ENCODE measurements around the gene HEYL. TPM values are rescaled to one million over a fixed set of nuclear protein-coding genes. Genes with fewer than 3 reads are reported as not detected.

The HEYL gene
- total and polyA plus RNA-seq, 9 of the 15 experiments (the other 6 are each of a cell fraction or from before 2014, with no cell fraction given) = 0.13 to 0.89 (median 0.25) TPM

- TF ChIP-seq, protein P1, sequence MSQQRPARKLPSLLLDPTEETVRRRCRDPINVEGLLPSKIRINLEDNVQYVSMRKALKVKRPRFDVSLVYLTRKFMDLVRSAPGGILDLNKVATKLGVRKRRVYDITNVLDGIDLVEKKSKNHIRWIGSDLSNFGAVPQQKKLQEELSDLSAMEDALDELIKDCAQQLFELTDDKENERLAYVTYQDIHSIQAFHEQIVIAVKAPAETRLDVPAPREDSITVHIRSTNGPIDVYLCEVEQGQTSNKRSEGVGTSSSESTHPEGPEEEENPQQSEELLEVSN (IDR thresholded peaks at IDR 0.05; ENCODE audit: borderline replicate concordance in 1 of 2, extremely low read depth in 1 of 2, insufficient read depth in 1 of 2, insufficient read length in 1 of 2, low read depth in 1 of 2, low read length in 1 of 2, poor library complexity in 1 of 2, severe bottlenecking in 1 of 2) = no peak
- no peak for TF ChIP-seq PURB (CRISPR knock-in tag; IDR thresholded peaks at IDR 0.05; ENCODE audit: low read depth)
- no peak for TF ChIP-seq NFXL1 (CRISPR knock-in tag; IDR thresholded peaks at IDR 0.05)
- no peak for TF ChIP-seq PRMT5 (CRISPR knock-in tag; IDR thresholded peaks at IDR 0.05)
- TF ChIP-seq MYC (IDR thresholded peaks at IDR 0.05; ENCODE audit: low read depth, low read length) = peak; percentile 24; the same call in 1 of the 2 replicates
- no peak for TF ChIP-seq MYC (CRISPR knock-in tag; IDR thresholded peaks at IDR 0.05; ENCODE audit: borderline replicate concordance, low read depth)
- no peak for TF ChIP-seq HEY1 (CRISPR knock-in tag; IDR thresholded peaks at IDR 0.05; ENCODE audit: borderline replicate concordance)
These were observed 7.0 kb upstream of the HEYL start (continued) for GRCh38 chr1:39646232-39647081.

GRCh38 chr1:39645411-39646043 is 6.1 kb upstream of the HEYL start:
- no peak overlapping the region for H3K27ac ChIP-seq (ENCODE audit: extremely low read depth, low read depth, low read length)
- CTCF ChIA-PET (ENCODE audit: low intra/inter-chr PET ratio) = no interaction called here
- H4K20me1 ChIP-seq (replicated peaks; ENCODE audit: control insufficient read depth, insufficient read depth, low read length) = 0 out of 2 replicates have a peak, but pooled peaks cover 4% of the 10 kb centered on the region
- no TSS peak for BruUV-seq (replicated peaks)
- POLR2A ChIA-PET = no interaction called here
- FAIRE-seq (no peak), ATAC-seq (no peak), DNase-seq (ENCODE audit: extremely low read depth in 1 of 4, low spot score in 3 of 4) (no peak)
- H3K4me2 ChIP-seq (ENCODE audit: insufficient read depth, low read length) = no peak overlapping the region
- no peaks in the 10 kb centered on the region for H3K9me3 ChIP-seq (replicated peaks; ENCODE audit: control insufficient read depth, insufficient read depth, low read depth, low read length)
- H3K27me3 ChIP-seq (ENCODE audit: control insufficient read depth in 2 of 2, insufficient read depth in 2 of 2, low read length in 2 of 2) = peaks cover 9 to 34% of the 10 kb centered on the region in 2 experiments; a peak in 3 of 5 replicates
- no peak overlapping the region for H2AFZ ChIP-seq (ENCODE audit: low read depth, low read length)
- H3K36me3 ChIP-seq (ENCODE audit: control insufficient read depth, insufficient read depth, low read length) = no peaks in the 10 kb centered on the region
- in situ Hi-C loops (cut with MboI) (no loop called here), intact Hi-C loops (cut with micrococcal nuclease) (no loop called here)
- no peak overlapping the region for H3K9ac ChIP-seq (ENCODE audit: insufficient read depth in 1 of 2, low read depth in 2 of 2, low read length in 2 of 2)
- H3K4me3 ChIP-seq = no peak overlapping the region
- no peaks in the 10 kb centered on the region for H3K9me1 ChIP-seq (ENCODE audit: control insufficient read depth, insufficient read depth, low read length)
- 16% methylated on average over 3 of the region's 3 CpGs for WGBS (ENCODE audit: insufficient coverage, low coverage, missing lambda C conversion rate)
- H3K79me2 ChIP-seq (ENCODE audit: control insufficient read depth, insufficient read depth, low read length) = no peaks in the 10 kb centered on the region
- H3K4me1 ChIP-seq (replicated peaks in 1 of 2; ENCODE audit: control insufficient read depth in 2 of 2, insufficient read depth in 2 of 2, low read length in 2 of 2) = peaks cover 5 to 8% of the 10 kb centered on the region in 2 experiments; a peak in 3 of 5 replicates
- peak; percentile 85 for TF ChIP-seq CHD4 (IDR thresholded peaks at IDR 0.05; ENCODE audit: insufficient read depth, insufficient replicate concordance, low read depth, low read length, poor library complexity, severe bottlenecking)
- 0 out of 2 replicates have a peak, but pooled peaks have one; percentile 0 for TF ChIP-seq GATA2 (CRISPR knock-in tag; IDR thresholded peaks at IDR 0.05)
- TF ChIP-seq, protein P2, sequence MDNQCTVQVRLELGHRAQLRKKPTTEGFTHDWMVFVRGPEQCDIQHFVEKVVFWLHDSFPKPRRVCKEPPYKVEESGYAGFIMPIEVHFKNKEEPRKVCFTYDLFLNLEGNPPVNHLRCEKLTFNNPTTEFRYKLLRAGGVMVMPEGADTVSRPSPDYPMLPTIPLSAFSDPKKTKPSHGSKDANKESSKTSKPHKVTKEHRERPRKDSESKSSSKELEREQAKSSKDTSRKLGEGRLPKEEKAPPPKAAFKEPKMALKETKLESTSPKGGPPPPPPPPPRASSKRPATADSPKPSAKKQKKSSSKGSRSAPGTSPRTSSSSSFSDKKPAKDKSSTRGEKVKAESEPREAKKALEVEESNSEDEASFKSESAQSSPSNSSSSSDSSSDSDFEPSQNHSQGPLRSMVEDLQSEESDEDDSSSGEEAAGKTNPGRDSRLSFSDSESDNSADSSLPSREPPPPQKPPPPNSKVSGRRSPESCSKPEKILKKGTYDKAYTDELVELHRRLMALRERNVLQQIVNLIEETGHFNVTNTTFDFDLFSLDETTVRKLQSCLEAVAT (IDR thresholded peaks at IDR 0.05) = no peak
- TF ChIP-seq ADNP (tag; IDR thresholded peaks at IDR 0.05) = peak; percentile 76
- TF ChIP-seq RCOR1 (IDR thresholded peaks at IDR 0.05; ENCODE audit: borderline replicate concordance in 1 of 2, low read depth in 2 of 2, low read length in 2 of 2) = peak in 1 of 2 experiments; percentile 38; a peak in 1 of 4 replicates
- no peak for TF ChIP-seq BDP1 (IDR thresholded peaks at IDR 0.05; ENCODE audit: insufficient read depth, insufficient read length)
- TF ChIP-seq NR4A1 (CRISPR knock-in tag; IDR thresholded peaks at IDR 0.05) = no peak
- TF ChIP-seq NR4A1 (tag; IDR thresholded peaks at IDR 0.05) = no peak
- TF ChIP-seq PPARD (CRISPR knock-in tag; IDR thresholded peaks at IDR 0.05) = no peak
- peak; percentile 86 for TF ChIP-seq RBM25 (IDR thresholded peaks at IDR 0.05; ENCODE audit: low read depth, low read length, severe bottlenecking)

Data from K562 (cell line).